ENCODE data around the gene HSPA12A. TPM values are rescaled to one million over a fixed set of nuclear protein-coding genes. Genes with fewer than 3 reads are reported as not detected.

Gene HSPA12A
- total RNA-seq, 1 donor from 2014 or later = 4.0 TPM

DNA sequence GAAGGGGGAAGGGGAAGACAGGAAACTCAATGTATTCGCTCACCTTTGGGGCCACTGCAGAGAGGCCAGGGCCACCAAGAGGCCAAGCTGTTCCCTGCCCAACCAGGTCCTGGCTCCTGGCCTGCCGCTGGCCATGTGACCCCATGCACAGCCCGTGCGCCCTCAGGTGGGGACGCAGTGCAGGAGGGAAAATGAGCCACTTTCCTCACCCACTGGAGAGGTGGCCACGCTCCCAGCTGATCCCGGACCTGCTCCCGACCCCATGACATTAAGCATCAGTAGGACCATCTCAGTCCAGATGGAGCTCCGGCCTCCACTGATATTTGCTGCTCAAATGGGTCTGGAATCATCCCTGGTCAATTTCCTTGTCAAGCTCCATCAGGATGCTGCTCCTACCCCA is 40.2 kb downstream of the HSPA12A start:
- Mint-ChIP-seq H3K9me3 (ENCODE audit: unreplicated experiment) (no peaks in the 10 kb centered on the region), H3K27ac (ENCODE audit: unreplicated experiment) (no peak overlapping the region), H3K4me1 (ENCODE audit: unreplicated experiment) (no peaks in the 10 kb centered on the region), H3K36me3 (ENCODE audit: unreplicated experiment) (no peaks in the 10 kb centered on the region), H3K4me3 (ENCODE audit: unreplicated experiment) (no peak overlapping the region), H3K27me3 (ENCODE audit: unreplicated experiment) (no peaks in the 10 kb centered on the region)
- TF ChIP-seq, protein P1, sequence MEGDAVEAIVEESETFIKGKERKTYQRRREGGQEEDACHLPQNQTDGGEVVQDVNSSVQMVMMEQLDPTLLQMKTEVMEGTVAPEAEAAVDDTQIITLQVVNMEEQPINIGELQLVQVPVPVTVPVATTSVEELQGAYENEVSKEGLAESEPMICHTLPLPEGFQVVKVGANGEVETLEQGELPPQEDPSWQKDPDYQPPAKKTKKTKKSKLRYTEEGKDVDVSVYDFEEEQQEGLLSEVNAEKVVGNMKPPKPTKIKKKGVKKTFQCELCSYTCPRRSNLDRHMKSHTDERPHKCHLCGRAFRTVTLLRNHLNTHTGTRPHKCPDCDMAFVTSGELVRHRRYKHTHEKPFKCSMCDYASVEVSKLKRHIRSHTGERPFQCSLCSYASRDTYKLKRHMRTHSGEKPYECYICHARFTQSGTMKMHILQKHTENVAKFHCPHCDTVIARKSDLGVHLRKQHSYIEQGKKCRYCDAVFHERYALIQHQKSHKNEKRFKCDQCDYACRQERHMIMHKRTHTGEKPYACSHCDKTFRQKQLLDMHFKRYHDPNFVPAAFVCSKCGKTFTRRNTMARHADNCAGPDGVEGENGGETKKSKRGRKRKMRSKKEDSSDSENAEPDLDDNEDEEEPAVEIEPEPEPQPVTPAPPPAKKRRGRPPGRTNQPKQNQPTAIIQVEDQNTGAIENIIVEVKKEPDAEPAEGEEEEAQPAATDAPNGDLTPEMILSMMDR (IDR thresholded peaks at IDR 0.05) = no peak
- DNase-seq (ENCODE audit: extremely low spot score, unreplicated experiment) = no peak

GRCh38 chr10:116699471-116700150 is 42.8 kb downstream of the HSPA12A start:
- TF ChIP-seq, protein P1 (IDR thresholded peaks at IDR 0.05) = no peak
- Mint-ChIP-seq H3K4me3 (ENCODE audit: unreplicated experiment) (no peak overlapping the region), H3K27ac (ENCODE audit: unreplicated experiment) (no peak overlapping the region), H3K27me3 (ENCODE audit: unreplicated experiment) (no peaks in the 10 kb centered on the region), H3K4me1 (ENCODE audit: unreplicated experiment) (no peaks in the 10 kb centered on the region), H3K9me3 (ENCODE audit: unreplicated experiment) (no peaks in the 10 kb centered on the region), H3K36me3 (ENCODE audit: unreplicated experiment) (no peaks in the 10 kb centered on the region)
- no peak for DNase-seq (ENCODE audit: extremely low spot score, unreplicated experiment)

DNA sequence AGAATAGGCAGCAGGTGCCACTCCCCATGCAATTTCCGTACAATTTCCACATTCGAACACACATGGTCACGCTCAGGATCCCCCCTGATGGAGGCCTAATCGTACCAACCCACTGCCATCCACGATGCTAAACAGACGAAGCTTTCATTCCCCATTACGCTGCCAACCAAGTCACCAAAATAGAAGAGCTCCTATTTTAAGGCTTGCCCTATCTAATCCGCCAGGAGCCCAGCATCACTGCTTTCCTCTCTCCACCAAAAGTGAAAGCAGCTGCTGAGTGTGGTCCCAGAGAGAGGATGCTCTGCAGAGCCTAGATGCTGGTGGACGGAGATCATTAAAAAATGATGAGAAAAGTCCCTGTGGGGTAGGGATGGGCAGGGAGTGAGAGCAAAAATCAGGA is 43.3 kb downstream of the HSPA12A start:
- H3K27ac Mint-ChIP-seq (ENCODE audit: unreplicated experiment) = no peak overlapping the region
- H3K4me3 Mint-ChIP-seq (ENCODE audit: unreplicated experiment) = no peak overlapping the region
- H3K9me3 Mint-ChIP-seq (ENCODE audit: unreplicated experiment) = no peaks in the 10 kb centered on the region
- DNase-seq (ENCODE audit: extremely low spot score, unreplicated experiment) = no peak
- H3K27me3 Mint-ChIP-seq (ENCODE audit: unreplicated experiment) = no peaks in the 10 kb centered on the region
- no peaks in the 10 kb centered on the region for H3K36me3 Mint-ChIP-seq (ENCODE audit: unreplicated experiment)
- H3K4me1 Mint-ChIP-seq (ENCODE audit: unreplicated experiment) = no peaks in the 10 kb centered on the region
- TF ChIP-seq, protein P1 (IDR thresholded peaks at IDR 0.05) = no peak

- H3K4me1 Mint-ChIP-seq (ENCODE audit: unreplicated experiment) = no peaks in the 10 kb centered on the region
- no peak for DNase-seq (ENCODE audit: extremely low spot score, unreplicated experiment)
- H3K27me3 Mint-ChIP-seq (ENCODE audit: unreplicated experiment) = no peaks in the 10 kb centered on the region
- no peak overlapping the region for H3K27ac Mint-ChIP-seq (ENCODE audit: unreplicated experiment)
- H3K4me3 Mint-ChIP-seq (ENCODE audit: unreplicated experiment) = no peak overlapping the region
- TF ChIP-seq, protein P1 (IDR thresholded peaks at IDR 0.05) = no peak
- H3K9me3 Mint-ChIP-seq (ENCODE audit: unreplicated experiment) = no peaks in the 10 kb centered on the region
- no peaks in the 10 kb centered on the region for H3K36me3 Mint-ChIP-seq (ENCODE audit: unreplicated experiment)
Observed at GRCh38 chr10:116698364-116698763, 44.0 kb downstream of the HSPA12A start.

GRCh38 chr10:116697816-116698215 is 44.5 kb downstream of the HSPA12A start:
- H3K4me3 Mint-ChIP-seq (ENCODE audit: unreplicated experiment) = no peak overlapping the region
- H3K9me3 Mint-ChIP-seq (ENCODE audit: unreplicated experiment) = no peaks in the 10 kb centered on the region
- no peaks in the 10 kb centered on the region for H3K27me3 Mint-ChIP-seq (ENCODE audit: unreplicated experiment)
- no peaks in the 10 kb centered on the region for H3K36me3 Mint-ChIP-seq (ENCODE audit: unreplicated experiment)
- no peak for DNase-seq (ENCODE audit: extremely low spot score, unreplicated experiment)
- no peak overlapping the region for H3K27ac Mint-ChIP-seq (ENCODE audit: unreplicated experiment)
- TF ChIP-seq, protein P1 (IDR thresholded peaks at IDR 0.05) = no peak
- no peaks in the 10 kb centered on the region for H3K4me1 Mint-ChIP-seq (ENCODE audit: unreplicated experiment)
